Measurements from ENCODE around the gene USP47. TPM values are rescaled to one million over a fixed set of nuclear protein-coding genes. Genes with fewer than 3 reads are reported as not detected.
A peak's percentile ranks its signal among the peaks of the same experiment; 100 is the strongest.

Gene USP47
- total RNA-seq, 3 donors from 2014 or later, result 82.9 to 118 (median 100.0) TPM

- intact Hi-C loops (cut with DNase I; ENCODE audit: low total_unique reads), result no loop called here
- H3K27ac ChIP-seq, result no peak overlapping the region
- TF ChIP-seq CTCF (IDR thresholded peaks at IDR 0.05) (peak; percentile 51 to 60 (median 58)), POLR2A (IDR thresholded peaks at IDR 0.05) (no peak)
- no peak overlapping the region for H3K4me3 ChIP-seq
- H3K36me3 ChIP-seq, result no peaks in the 10 kb centered on the region
- peak in 1 of 2 donors; percentile 68 for DNase-seq (ENCODE audit: low spot score in 2 of 2)
- H3K27me3 ChIP-seq, result no peaks in the 10 kb centered on the region
- peaks cover 0 to 4% of the 10 kb centered on the region in 2 donors for H3K4me1 ChIP-seq
- H3K9me3 ChIP-seq, result no peaks in the 10 kb centered on the region
Observed at GRCh38 chr11:11966826-11967668, 125.3 kb downstream of the USP47 start.

- Histone ChIP-seq H3K27ac (no peak overlapping the region), H3K4me1 (peaks cover 0 to 8% of the 10 kb centered on the region in 2 donors), H3K4me3 (no peak overlapping the region), H3K9me3 (no peaks in the 10 kb centered on the region), H3K27me3 (no peaks in the 10 kb centered on the region), H3K36me3 (no peaks in the 10 kb centered on the region)
- no peak for TF ChIP-seq POLR2AphosphoS5 (IDR thresholded peaks at IDR 0.05)
- no peak for TF ChIP-seq POLR2A (IDR thresholded peaks at IDR 0.05)
- no peak for TF ChIP-seq CTCF (IDR thresholded peaks at IDR 0.05)
- intact Hi-C loops (cut with DNase I; ENCODE audit: low total_unique reads), result no loop called here
- DNase-seq (ENCODE audit: low spot score in 2 of 2), result no peak
Observed at GRCh38 chr11:11967669-11968510, 126.1 kb downstream of the USP47 start.

- H3K36me3 ChIP-seq, result no peaks in the 10 kb centered on the region
- H3K4me3 ChIP-seq, result no peak overlapping the region
- peak overlapping the region; percentile 33 to 66 for H3K27ac ChIP-seq
- TF ChIP-seq POLR2AphosphoS5 (IDR thresholded peaks at IDR 0.05) (no peak), CTCF (IDR thresholded peaks at IDR 0.05) (no peak)
- intact Hi-C loops (cut with DNase I; ENCODE audit: low total_unique reads), result no loop called here
- H3K27me3 ChIP-seq, result no peaks in the 10 kb centered on the region
- H3K9me3 ChIP-seq, result no peaks in the 10 kb centered on the region
- H3K4me1 ChIP-seq, result peaks cover 2 to 8% of the 10 kb centered on the region in 2 donors
- DNase-seq (ENCODE audit: low spot score in 2 of 2), result no peak
Observed at GRCh38 chr11:11968511-11969280, 126.9 kb downstream of the USP47 start.

GRCh38 chr11:11969380-11970215, 127.8 kb downstream of the USP47 start:
- intact Hi-C loops (cut with DNase I; ENCODE audit: low total_unique reads), result no loop called here
- TF ChIP-seq CTCF (IDR thresholded peaks at IDR 0.05), result no peak
- TF ChIP-seq POLR2A (IDR thresholded peaks at IDR 0.05), result no peak
- no peak for TF ChIP-seq POLR2AphosphoS5 (IDR thresholded peaks at IDR 0.05)
- no peak for DNase-seq (ENCODE audit: low spot score in 2 of 2)
- Histone ChIP-seq H3K4me3 (no peak overlapping the region), H3K4me1 (peaks cover 2 to 8% of the 10 kb centered on the region in 2 donors), H3K9me3 (no peaks in the 10 kb centered on the region), H3K27me3 (no peaks in the 10 kb centered on the region), H3K36me3 (no peaks in the 10 kb centered on the region), H3K27ac (peak overlapping the region in 1 of 2 donors; percentile 66)
